Keratinocyte (primary cell): Measurements from ENCODE around the gene OR2F1.

Experiments used
- EZH2 ChIP-seq: IDR thresholded peaks from one replicate; pipeline ENCODE4 v1.6.1; 2012; ENCODE audit warnings: inconsistent platforms, mild to moderate bottlenecking, low read length, moderate library complexity
- TF ChIP-seq, protein P1 (sequence below), 3 experiments: IDR thresholded peaks in 1 of 3; conservative IDR thresholded peaks in 1 of 3; optimal IDR thresholded peaks in 1 of 3; 2 replicates in 2 of 3; 3 replicates in 1 of 3; pipeline versions ENCODE3 to v1.5.1; 2011; ENCODE audit warnings: low read length in 3 of 3, mild to moderate bottlenecking in 3 of 3, moderate library complexity in 2 of 3, control low read depth in 1 of 3, inconsistent platforms in 1 of 3; ENCODE audit not compliant: insufficient read depth in 2 of 3; ENCODE audit errors: extremely low read depth in 1 of 3

DNA sequence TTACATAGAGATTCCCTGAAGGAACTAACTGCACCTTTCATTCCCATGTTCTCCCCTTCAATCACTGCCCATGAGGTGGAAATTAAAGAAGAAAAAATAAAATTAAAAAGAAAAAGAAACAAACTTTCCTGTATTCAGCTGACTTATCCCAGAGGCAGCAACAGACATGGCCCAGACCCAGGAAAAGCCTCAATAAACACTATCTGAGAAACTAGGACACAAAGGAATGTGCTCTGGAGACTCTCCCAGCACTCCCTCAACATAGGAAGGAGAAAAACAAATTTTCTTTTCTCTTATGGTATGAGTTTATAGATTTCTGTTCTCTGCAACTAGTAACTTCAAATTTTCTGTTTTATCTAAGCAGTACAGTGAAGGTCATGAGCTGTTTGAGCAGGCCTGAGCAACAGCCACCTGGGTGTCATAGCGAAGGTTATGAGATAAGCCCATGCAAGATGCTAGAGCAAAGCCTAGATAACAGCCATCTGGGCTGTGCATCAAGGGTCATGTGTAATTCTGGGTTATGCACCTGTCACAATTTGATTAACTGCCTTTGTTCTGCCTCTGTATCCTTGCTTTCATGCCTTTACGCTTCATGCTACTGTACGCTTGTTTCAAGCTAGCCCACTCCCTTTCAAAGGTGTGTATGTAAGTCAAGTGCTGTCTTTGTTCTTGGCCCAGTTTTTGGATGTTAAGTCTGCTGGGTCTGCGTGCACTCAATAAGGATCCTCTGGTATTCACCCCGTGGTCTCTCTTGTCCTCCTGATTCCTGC, 34.5 kb downstream of the OR2F1 start:
- TF ChIP-seq, protein P1, sequence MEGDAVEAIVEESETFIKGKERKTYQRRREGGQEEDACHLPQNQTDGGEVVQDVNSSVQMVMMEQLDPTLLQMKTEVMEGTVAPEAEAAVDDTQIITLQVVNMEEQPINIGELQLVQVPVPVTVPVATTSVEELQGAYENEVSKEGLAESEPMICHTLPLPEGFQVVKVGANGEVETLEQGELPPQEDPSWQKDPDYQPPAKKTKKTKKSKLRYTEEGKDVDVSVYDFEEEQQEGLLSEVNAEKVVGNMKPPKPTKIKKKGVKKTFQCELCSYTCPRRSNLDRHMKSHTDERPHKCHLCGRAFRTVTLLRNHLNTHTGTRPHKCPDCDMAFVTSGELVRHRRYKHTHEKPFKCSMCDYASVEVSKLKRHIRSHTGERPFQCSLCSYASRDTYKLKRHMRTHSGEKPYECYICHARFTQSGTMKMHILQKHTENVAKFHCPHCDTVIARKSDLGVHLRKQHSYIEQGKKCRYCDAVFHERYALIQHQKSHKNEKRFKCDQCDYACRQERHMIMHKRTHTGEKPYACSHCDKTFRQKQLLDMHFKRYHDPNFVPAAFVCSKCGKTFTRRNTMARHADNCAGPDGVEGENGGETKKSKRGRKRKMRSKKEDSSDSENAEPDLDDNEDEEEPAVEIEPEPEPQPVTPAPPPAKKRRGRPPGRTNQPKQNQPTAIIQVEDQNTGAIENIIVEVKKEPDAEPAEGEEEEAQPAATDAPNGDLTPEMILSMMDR (optimal IDR thresholded peaks at IDR 0.05 in 1 of 3, IDR thresholded peaks at IDR 0.05 in 1 of 3, conservative IDR thresholded peaks at IDR 0.05 in 1 of 3; ENCODE audit: extremely low read depth in 1 of 3, insufficient read depth in 2 of 3, low read length in 3 of 3): no peak
- no peak for TF ChIP-seq EZH2
